Spleen (tissue), 11 donors: Measurements from ENCODE around the gene SRGAP1. TPM values are rescaled to one million over a fixed set of nuclear protein-coding genes. Genes with fewer than 3 reads are reported as not detected.

Experiments used
- DNase-seq: peaks from one replicate; pipeline ENCODE4 v3.0.0-alpha.2; 2020
- H3K27ac ChIP-seq, 8 donors: fragments of 200-600 bp; sonication (generic) in 7 of 8; 1 replicate in 4 of 8; 2 replicates in 4 of 8; pipeline versions ENCODE4 v1.5.0 to v1.8.0; 2016 to 2021; ENCODE audit warnings: inconsistent platforms in 4 of 8, mild to moderate bottlenecking in 4 of 8, moderate library complexity in 1 of 8
- H3K27me3 ChIP-seq, 7 donors: fragments of 200-600 bp; sonication (generic) in 6 of 7; replicated peaks in 1 of 7; 1 replicate in 4 of 7; 2 replicates in 3 of 7; pipeline versions ENCODE4 v1.5.0 to v1.8.0; 2016 to 2021; ENCODE audit warnings: inconsistent platforms in 3 of 7, mild to moderate bottlenecking in 1 of 7
- H3K36me3 ChIP-seq, 6 donors: fragments of 200-600 bp; sonication (generic) in 5 of 6; 1 replicate in 4 of 6; 2 replicates in 2 of 6; pipeline versions ENCODE4 v1.5.0 to v1.8.0; 2016 to 2021; ENCODE audit warnings: inconsistent platforms in 2 of 6
- H3K4me1 ChIP-seq, 6 donors: fragments of 200-600 bp; sonication (generic) in 5 of 6; 1 replicate in 3 of 6; 2 replicates in 3 of 6; pipeline versions ENCODE4 v1.5.0 to v1.8.0; 2016 to 2021; ENCODE audit warnings: inconsistent platforms in 3 of 6
- H3K4me3 ChIP-seq, 8 donors: fragments of 200-600 bp; sonication (generic) in 7 of 8; 1 replicate in 4 of 8; 2 replicates in 4 of 8; pipeline versions ENCODE4 v1.5.0 to v1.8.0; 2016 to 2021; ENCODE audit warnings: inconsistent platforms in 4 of 8, mild to moderate bottlenecking in 4 of 8, moderate library complexity in 2 of 8
- H3K9me3 ChIP-seq, 8 donors: fragments of 200-600 bp; sonication (generic) in 7 of 8; 1 replicate in 4 of 8; 2 replicates in 4 of 8; pipeline versions ENCODE4 v1.5.0 to v1.8.0; 2016 to 2021; ENCODE audit warnings: inconsistent platforms in 4 of 8
- CTCF ChIP-seq, 11 experiments: fragments of 200-600 bp in 7 of 11; fragments of 450-650 bp in 4 of 11; sonication (generic) in 4 of 11; IDR thresholded peaks in 8 of 11; conservative IDR thresholded peaks in 3 of 11; 1 replicate in 7 of 11; 2 replicates in 4 of 11; pipeline versions ENCODE4 v1.4.0 to v1.8.0; 2016 to 2021; ENCODE audit warnings: antibody characterized with exemption in 11 of 11, inconsistent platforms in 4 of 11, mild to moderate bottlenecking in 1 of 11
- POLR2A ChIP-seq, 3 donors: fragments of 450-650 bp; IDR thresholded peaks; one replicate each; pipeline ENCODE4 v1.5.1; 2017; ENCODE audit warnings: antibody characterized with exemption in 3 of 3, mild to moderate bottlenecking in 1 of 3
- POLR2AphosphoS5 ChIP-seq, 3 donors: sonication (generic); formaldehyde crosslinking; IDR thresholded peaks; one replicate each; pipeline ENCODE4 v1.5.1; 2017; ENCODE audit warnings: antibody characterized with exemption in 3 of 3
- WGBS, 5 donors: extraction: QIAGEN DNeasy Blood & Tissue Kit in 3 of 5; methylation state at CpG; one replicate each; pipeline versions ENCODE4 v1.1.5 to v1.1.7; 2013 to 2018; 5-methylcytosine and 5-hydroxymethylcytosine counted together
- intact Hi-C: fragments of 100-400 bp; cut with DNase I; formaldehyde crosslinking; loops from one replicate; pipeline ENCODE4 v1.15.0; 2023; ENCODE audit warnings: low total_unique reads
- polyA plus RNA-seq, 3 donors: library from polyadenylated mRNA; stranded (reverse); fragments of 200-250 nt; gene quantifications; one replicate each; pipeline ENCODE4 v1.2.1, GENCODE V29; 2013
- total RNA-seq, 7 donors: library from RNA; depleted of rRNA in 3 of 7; stranded (reverse); fragments of >200 nt in 3 of 7; fragmentation: NEBNext Ultra II Directional in 4 of 7; extraction: Animal tissue kit (Norgen Biotek cat#: 25700) in 4 of 7; gene quantifications; one replicate each; pipeline versions ENCODE4 v1.1.0 to v1.2.1, GENCODE V29; 2016 to 2021
- donor health status: healthy with polysubstance abuse.
- donor health status: DM: no; HTN: no; CAD: no; lungs with moderate emphysema.
- donor health status: DM: no; HTN: no; CAD: no.
- donor health status: Bipolar disorder and iron deficiency.
- donor health status: healthy.
- donor health status: DM: no; HTN: no; CAD: no.
- donor health status: DM: yes; HTN: yes; CAD: no.

The SRGAP1 gene
- total and polyA plus RNA-seq, 10 donors, result 0.37 to 20.1 (median 13.4) TPM

GRCh38 chr12:64034901-64035576 is 190.5 kb downstream of the SRGAP1 start:
- peaks cover 0 to 4% (median 0%) of the 10 kb centered on the region in 6 donors for H3K4me1 ChIP-seq
- H3K36me3 ChIP-seq, result no peaks in the 10 kb centered on the region
- no peaks in the 10 kb centered on the region for H3K27me3 ChIP-seq
- intact Hi-C loops, result no loop called here
- no peak overlapping the region for H3K27ac ChIP-seq
- peaks cover 0 to 14% (median 5%) of the 10 kb centered on the region in 8 donors for H3K9me3 ChIP-seq
- no peak for DNase-seq
- no peak overlapping the region for H3K4me3 ChIP-seq
- TF ChIP-seq POLR2AphosphoS5 (IDR thresholded peaks at IDR 0.05) (no peak), POLR2A (IDR thresholded peaks at IDR 0.05) (no peak), CTCF (IDR thresholded peaks at IDR 0.05 in 8 of 11, conservative IDR thresholded peaks at IDR 0.05 in 3 of 11) (no peak)

- Histone ChIP-seq H3K36me3 (no peaks in the 10 kb centered on the region), H3K27me3 (no peaks in the 10 kb centered on the region), H3K9me3 (peaks cover 0 to 14% (median 5%) of the 10 kb centered on the region in 8 donors), H3K27ac (no peak overlapping the region), H3K4me3 (no peak overlapping the region), H3K4me1 (peaks cover 0 to 4% (median 0%) of the 10 kb centered on the region in 6 donors)
- 49 to 100% (median 88%) methylated on average over 1 of the region's 1 CpG for WGBS, 5 donors
- no peak for TF ChIP-seq CTCF (IDR thresholded peaks at IDR 0.05 in 8 of 11, conservative IDR thresholded peaks at IDR 0.05 in 3 of 11)
- intact Hi-C loops, result no loop called here
- DNase-seq, result no peak
Measured at GRCh38 chr12:64036414-64036813, 191.9 kb downstream of the SRGAP1 start.

- no peaks in the 10 kb centered on the region for H3K36me3 ChIP-seq
- 44 to 59% (median 51%) methylated on average over 7 of the region's 7 CpGs for WGBS, 5 donors
- intact Hi-C loops, result no loop called here
- H3K4me1 ChIP-seq, result peaks cover 0 to 4% (median 0%) of the 10 kb centered on the region in 6 donors
- no peak for DNase-seq
- H3K27ac ChIP-seq, result peak overlapping the region in 2 of 8 donors; percentile 1 to 11
- H3K9me3 ChIP-seq, result peaks cover 0 to 7% (median 5%) of the 10 kb centered on the region in 8 donors
- no peak overlapping the region for H3K4me3 ChIP-seq
- TF ChIP-seq POLR2AphosphoS5 (IDR thresholded peaks at IDR 0.05) (no peak), CTCF (IDR thresholded peaks at IDR 0.05 in 8 of 11, conservative IDR thresholded peaks at IDR 0.05 in 3 of 11) (no peak), POLR2A (IDR thresholded peaks at IDR 0.05) (no peak)
- no peaks in the 10 kb centered on the region for H3K27me3 ChIP-seq
Measured at GRCh38 chr12:64039281-64039871, 194.9 kb downstream of the SRGAP1 start.

GRCh38 chr12:64042911-64043310 is 198.4 kb downstream of the SRGAP1 start:
- H3K36me3 ChIP-seq, result no peaks in the 10 kb centered on the region
- H3K9me3 ChIP-seq, result no peaks in the 10 kb centered on the region
- H3K4me1 ChIP-seq, result peaks cover 0 to 4% (median 0%) of the 10 kb centered on the region in 6 donors
- no peak for DNase-seq
- no peak for TF ChIP-seq POLR2AphosphoS5 (IDR thresholded peaks at IDR 0.05)
- no peak for TF ChIP-seq POLR2A (IDR thresholded peaks at IDR 0.05)
- no peak for TF ChIP-seq CTCF (IDR thresholded peaks at IDR 0.05 in 8 of 11, conservative IDR thresholded peaks at IDR 0.05 in 3 of 11)
- no peak overlapping the region for H3K4me3 ChIP-seq
- no peaks in the 10 kb centered on the region for H3K27me3 ChIP-seq
- H3K27ac ChIP-seq, result no peak overlapping the region
- intact Hi-C loops, result no loop called here
- WGBS, 5 donors, result 87 to 98% (median 94%) methylated on average over 2 of the region's 2 CpGs
